NCI-H526 (cell line): ENCODE data around the gene HABP2.

Experiments
- DNase-seq, 2 experiments: peaks; one replicate each; lab custom pipeline; 2025; lab: John Stamatoyannopoulos, UW

The HABP2 gene

GRCh38 chr10:113605268-113605978, 52.6 kb downstream of the HABP2 start:
- DNase-seq, result no peak

DNA sequence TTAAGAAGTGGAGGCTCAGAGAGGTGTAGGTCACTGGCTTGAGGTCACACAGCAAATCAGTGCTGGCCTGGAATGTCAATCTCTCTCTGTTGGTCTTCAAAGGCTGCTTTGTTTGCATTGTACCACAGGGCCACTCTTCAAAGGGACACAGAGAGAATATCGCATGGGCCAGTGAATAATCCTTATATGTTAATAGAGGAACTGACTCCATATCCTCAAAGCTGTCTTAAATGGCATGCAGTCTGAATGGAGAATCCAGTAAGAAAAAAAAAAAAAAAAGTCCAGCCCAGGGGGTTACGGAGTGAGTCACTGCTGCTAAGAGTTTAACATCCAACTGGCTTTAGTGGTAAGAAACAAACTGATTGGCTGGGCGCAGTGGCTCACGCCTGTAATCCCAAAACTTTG, 56.9 kb downstream of the HABP2 start:
- DNase-seq, result no peak

- no peak for DNase-seq
Measured at GRCh38 chr10:113610631-113611601, 58.1 kb downstream of the HABP2 start.

- DNase-seq, result no peak
Measured at GRCh38 chr10:113612154-113612553, 59.3 kb downstream of the HABP2 start.

DNA sequence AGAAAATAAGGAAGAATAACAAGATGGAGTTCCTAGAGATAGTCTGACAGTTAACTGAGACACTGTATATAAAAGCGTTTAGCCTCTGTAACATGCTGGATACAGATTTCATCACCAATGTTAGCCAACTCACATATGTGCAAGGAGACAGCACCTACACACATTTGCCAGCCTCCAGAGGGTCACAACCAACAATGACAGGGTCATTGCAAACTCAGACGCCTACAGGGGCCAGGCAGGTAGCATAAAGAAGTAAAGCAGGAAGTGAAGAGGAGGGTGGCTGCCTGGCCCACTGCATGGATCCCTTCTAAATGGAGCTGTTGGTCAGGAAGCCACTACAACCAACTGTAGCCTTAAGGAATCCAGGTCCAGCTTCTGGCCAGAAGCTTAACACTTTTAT, 60.6 kb downstream of the HABP2 start:
- DNase-seq, result no peak

- no peak for DNase-seq
Measured at GRCh38 chr10:113613977-113614690, 61.3 kb downstream of the HABP2 start.

GRCh38 chr10:113616244-113617074, 63.6 kb downstream of the HABP2 start:
- DNase-seq, result peak in 1 of 2 experiments; percentile 13

- DNase-seq, result no peak
Measured at GRCh38 chr10:113617086-113617485, 64.2 kb downstream of the HABP2 start.

DNA sequence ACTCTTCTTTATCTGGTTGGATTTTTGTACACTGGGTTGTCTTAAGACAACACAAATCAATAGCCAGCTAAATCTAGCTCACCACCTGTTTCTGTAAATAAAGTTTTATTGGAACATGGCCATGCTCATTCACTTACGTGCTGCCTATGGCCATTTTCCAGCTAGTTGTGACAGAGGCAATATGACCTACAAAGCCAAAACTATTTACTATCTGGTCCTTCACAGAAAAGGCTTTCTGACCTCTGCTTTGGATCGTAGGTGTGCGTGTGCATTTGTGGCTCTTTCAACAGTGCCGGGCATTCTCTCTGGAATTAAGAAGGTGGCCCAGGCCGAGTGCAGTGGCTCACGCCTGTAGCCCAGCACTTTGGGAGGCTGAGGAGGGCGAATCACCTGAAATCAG, 65.5 kb downstream of the HABP2 start:
- DNase-seq, result no peak

GRCh38 chr10:113619401-113619800, 66.5 kb downstream of the HABP2 start:
- no peak for DNase-seq

GRCh38 chr10:113620511-113620910, 67.7 kb downstream of the HABP2 start:
- DNase-seq, result no peak

DNA sequence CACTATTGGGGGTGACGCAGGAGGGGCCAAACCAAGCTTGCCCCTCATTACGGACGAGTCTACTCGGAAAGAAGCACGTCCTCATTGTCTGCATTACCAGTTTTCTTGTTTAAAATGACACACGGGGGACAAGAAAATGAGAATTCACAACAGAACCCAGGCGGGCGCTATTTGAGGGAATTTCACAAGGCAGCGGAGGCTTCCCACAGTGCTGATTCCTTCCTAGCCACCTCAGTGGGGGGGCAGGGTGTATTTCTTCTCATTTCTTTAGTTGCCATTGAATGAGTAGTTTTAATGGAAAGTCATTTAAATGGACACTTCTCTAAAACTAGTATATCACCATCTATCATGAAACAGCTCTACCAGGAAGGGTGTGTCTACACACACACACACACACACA, 68.1 kb downstream of the HABP2 start:
- DNase-seq, result no peak

DNA sequence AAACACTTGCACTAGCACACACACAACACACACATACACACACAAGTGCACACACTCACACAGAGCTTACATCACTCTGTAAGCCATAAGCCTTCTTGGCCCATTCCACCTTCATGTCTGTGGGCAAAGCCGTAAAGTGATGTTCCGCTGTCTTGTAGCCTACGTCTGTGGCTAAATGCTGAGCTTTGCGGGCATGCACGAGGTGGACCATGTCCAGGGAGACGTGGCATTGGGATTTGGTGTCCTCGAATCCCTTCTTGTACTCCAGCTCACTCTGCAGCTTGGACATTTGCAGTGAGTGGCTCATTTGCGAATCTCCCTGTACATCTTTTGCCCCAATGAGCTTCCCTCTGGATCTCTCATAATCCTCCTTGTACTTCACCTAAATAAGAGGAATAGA, 68.9 kb downstream of the HABP2 start:
- DNase-seq, result no peak

DNA sequence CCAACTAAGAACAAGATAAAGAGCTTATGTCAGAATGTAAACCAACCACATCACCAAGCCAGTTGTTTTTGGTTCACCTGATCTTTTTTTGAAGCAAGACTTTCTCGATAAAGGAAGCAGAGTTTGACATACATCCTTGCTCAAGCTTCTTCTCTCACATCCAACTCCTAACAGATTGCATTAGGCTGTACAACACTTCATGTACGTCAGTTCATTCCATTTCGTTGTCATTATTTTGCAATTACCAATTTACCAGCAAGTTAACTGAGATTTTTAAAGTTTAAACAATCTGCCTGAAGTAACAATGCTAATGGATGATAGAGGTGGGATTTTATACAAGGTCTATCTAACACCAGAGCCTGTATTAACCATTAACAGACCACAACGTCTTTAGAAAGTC, 70.0 kb downstream of the HABP2 start:
- DNase-seq, result no peak

DNA sequence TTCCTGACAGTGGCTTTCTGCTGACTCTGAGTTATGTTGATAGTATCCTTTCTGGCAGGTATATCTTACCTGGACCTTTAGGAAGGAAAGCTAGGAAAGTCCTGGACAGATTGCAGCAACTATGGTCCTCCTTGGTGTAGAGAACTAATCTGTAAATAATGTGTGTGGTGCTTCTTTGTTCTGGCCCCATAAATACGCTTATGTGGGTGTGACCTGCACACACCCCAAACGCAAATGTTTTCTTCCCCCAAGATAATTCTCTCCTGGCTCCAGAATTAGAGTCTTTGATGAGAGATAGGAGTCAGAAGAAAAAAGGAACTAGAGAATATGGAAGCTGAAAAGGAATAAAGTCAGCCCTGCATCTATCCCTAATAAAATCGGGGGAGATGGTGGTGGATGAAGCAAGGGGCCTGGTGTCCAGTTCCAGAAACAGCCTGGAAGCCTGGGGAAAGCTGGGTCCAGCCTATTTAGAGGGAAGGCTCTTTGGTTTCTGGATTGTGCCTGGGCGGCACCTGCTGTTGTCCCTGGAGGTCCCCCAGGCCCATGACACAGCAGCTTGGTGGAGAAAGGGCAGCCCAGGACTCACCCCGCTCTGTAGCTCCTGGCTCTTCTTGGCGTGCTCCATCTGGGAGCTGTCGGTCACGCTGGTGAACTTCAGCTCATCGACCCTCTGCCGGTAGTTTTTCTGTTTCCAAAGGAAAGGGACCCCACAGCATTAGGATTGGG, 72.8 kb downstream of the HABP2 start:
- DNase-seq, result no peak

GRCh38 chr10:113626809-113627355, 74.0 kb downstream of the HABP2 start:
- DNase-seq, result no peak

- DNase-seq, result no peak
Measured at GRCh38 chr10:113627836-113628235, 75.0 kb downstream of the HABP2 start.

- no peak for DNase-seq
Measured at GRCh38 chr10:113628607-113629153, 75.8 kb downstream of the HABP2 start.

DNA sequence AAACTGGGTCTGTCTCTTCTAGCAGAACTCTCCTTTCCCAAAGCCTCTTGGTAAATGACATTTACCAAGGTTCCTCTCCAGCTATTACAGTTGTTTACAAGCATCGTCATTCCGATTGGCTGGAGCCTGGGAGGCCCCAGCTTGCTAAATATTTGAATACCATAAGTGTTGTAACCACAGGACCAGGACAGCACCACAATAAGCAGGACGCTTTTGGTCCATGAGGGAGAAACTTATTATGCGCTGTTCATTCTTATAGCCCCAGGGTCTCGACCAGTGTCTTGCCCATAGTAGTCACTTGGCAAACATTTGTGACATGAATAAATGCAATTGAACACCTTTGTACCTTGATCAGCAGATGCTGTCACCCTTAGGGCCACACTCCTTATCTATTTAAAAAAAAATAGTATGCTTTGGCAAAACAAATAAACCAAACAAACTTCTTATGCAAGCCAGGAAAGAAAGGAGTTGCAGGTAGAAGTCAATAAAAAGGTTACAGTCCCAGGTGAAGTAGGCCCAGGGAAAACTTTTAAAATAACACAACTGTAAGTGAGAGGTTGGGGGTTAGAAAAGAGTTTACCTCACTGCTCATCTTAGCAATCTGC, 78.2 kb downstream of the HABP2 start:
- DNase-seq, result peak in 1 of 2 experiments; percentile 9
